Neural cell (in vitro differentiated cells): ENCODE measurements around the gene CYP27B1. TPM values are rescaled to one million over a fixed set of nuclear protein-coding genes. Genes with fewer than 3 reads are reported as not detected.

Source experiments
- H2AFZ ChIP-seq: fragments of 200-600, 300-800 bp; sonication (generic), shearing (Covaris generic); 2 replicates; pipeline ENCODE4 v1.6.0; 2014; ENCODE audit warnings: low read depth, mild to moderate bottlenecking, antibody characterized with exemption, low read length, moderate library complexity
- H3F3A ChIP-seq: fragments of 200-600 bp; shearing (Covaris generic); 2 replicates; pipeline ENCODE4 v1.6.1; 2016; ENCODE audit warnings: mild to moderate bottlenecking, moderate library complexity, mixed read lengths, antibody characterized with exemption, low read length; ENCODE audit not compliant: insufficient read depth, poor library complexity, severe bottlenecking
- H3K27ac ChIP-seq: fragments of 200-600, 300-800 bp; sonication (generic), shearing (Covaris generic); 2 replicates; pipeline ENCODE4 v1.5.1; 2014; ENCODE audit warnings: mild to moderate bottlenecking, low read length, moderate library complexity
- H3K27me3 ChIP-seq: fragments of 300-800, 200-600 bp; sonication (generic), shearing (Covaris generic); 2 replicates; pipeline ENCODE4 v1.6.0; 2014; ENCODE audit warnings: mild to moderate bottlenecking, low read depth, low read length, moderate library complexity; ENCODE audit not compliant: insufficient read depth
- H3K36me3 ChIP-seq: fragments of 300-800, 200-600 bp; sonication (generic), shearing (Covaris generic); 2 replicates; pipeline ENCODE4 v1.5.1; 2014; ENCODE audit warnings: mild to moderate bottlenecking, antibody characterized with exemption, low read length, moderate library complexity; ENCODE audit not compliant: insufficient read depth
- H3K4me2 ChIP-seq: fragments of 300-800, 200-600 bp; sonication (generic), shearing (Covaris generic); 2 replicates; pipeline ENCODE4 v1.6.0; 2014; ENCODE audit warnings: mild to moderate bottlenecking, low read length
- H3K4me3 ChIP-seq: fragments of 300-800, 200-600 bp; sonication (generic), shearing (Covaris generic); 2 replicates; pipeline ENCODE4 v1.5.1; 2014; ENCODE audit warnings: mild to moderate bottlenecking, low read length, moderate library complexity
- H3K79me2 ChIP-seq: fragments of 200-600 bp; shearing (Covaris generic); replicated peaks from 2 replicates; pipeline ENCODE4 v1.6.0; 2014; ENCODE audit warnings: mild to moderate bottlenecking, low read length, moderate library complexity; ENCODE audit not compliant: insufficient read depth
- H3K9ac ChIP-seq: fragments of 300-800, 200-600 bp; sonication (generic), shearing (Covaris generic); 2 replicates; pipeline ENCODE4 v1.6.1; 2016; ENCODE audit warnings: mild to moderate bottlenecking, low read length, mixed read lengths
- H3K9me2 ChIP-seq: fragments of 200-600 bp; shearing (Covaris generic); 2 replicates; pipeline ENCODE4 v1.6.1; 2016; ENCODE audit warnings: mild to moderate bottlenecking, low read length, mixed read lengths; ENCODE audit not compliant: insufficient read depth
- H3K9me3 ChIP-seq: fragments of 200-600, 300-800 bp; sonication (generic), shearing (Covaris generic); 2 replicates; pipeline ENCODE4 v1.6.1; 2016; ENCODE audit warnings: mild to moderate bottlenecking, mixed run types, low read length, moderate library complexity, mixed read lengths
- H4K20me1 ChIP-seq: fragments of 200-600 bp; shearing (Covaris generic); 2 replicates; pipeline ENCODE4 v1.6.1; 2016; ENCODE audit warnings: mild to moderate bottlenecking, mixed run types; ENCODE audit not compliant: insufficient read depth
- CTCF ChIP-seq: fragments of 450-650 bp; IDR thresholded peaks from 2 replicates; pipeline ENCODE4 v1.5.1; 2014; ENCODE audit warnings: antibody characterized with exemption, mild to moderate bottlenecking, moderate library complexity; ENCODE audit not compliant: poor library complexity, severe bottlenecking
- EP300 ChIP-seq: fragments of 450-650 bp; conservative IDR thresholded peaks from 2 replicates; pipeline ENCODE4 v1.6.1; 2014; ENCODE audit warnings: antibody characterized with exemption, mild to moderate bottlenecking, moderate library complexity; ENCODE audit not compliant: poor library complexity, severe bottlenecking
- EZH2 ChIP-seq: fragments of 200-600, 300-800 bp; shearing (Covaris generic), sonication (generic); IDR thresholded peaks from 2 replicates; pipeline ENCODE4 v1.6.1; 2014; ENCODE audit warnings: antibody characterized with exemption, low read length, borderline replicate concordance, mild to moderate bottlenecking; ENCODE audit not compliant: insufficient read depth, poor library complexity, severe bottlenecking
- MXI1 ChIP-seq: fragments of 450-650 bp; conservative IDR thresholded peaks from 2 replicates; pipeline ENCODE4 v1.6.1; 2014; ENCODE audit warnings: antibody characterized with exemption, mild to moderate bottlenecking; ENCODE audit not compliant: poor library complexity, severe bottlenecking
- POLR2AphosphoS5 ChIP-seq: IDR thresholded peaks from 2 replicates; pipeline ENCODE4 v1.6.1; 2012
- RAD21 ChIP-seq: fragments of 450-650 bp; conservative IDR thresholded peaks from 2 replicates; pipeline ENCODE4 v1.6.1; 2014; ENCODE audit warnings: antibody characterized with exemption, mild to moderate bottlenecking, moderate library complexity
- REST ChIP-seq: IDR thresholded peaks from 2 replicates; pipeline ENCODE4 v1.6.1; 2012; ENCODE audit warnings: borderline replicate concordance
- SMC3 ChIP-seq: fragments of 450-650 bp; conservative IDR thresholded peaks from 2 replicates; pipeline ENCODE4 v1.6.1; 2014; ENCODE audit warnings: antibody characterized with exemption, mild to moderate bottlenecking, moderate library complexity; ENCODE audit not compliant: poor library complexity
- TAF1 ChIP-seq: IDR thresholded peaks from 2 replicates; pipeline ENCODE4 v1.6.1; 2012; ENCODE audit warnings: low read depth
- polyA plus RNA-seq: library from polyadenylated mRNA; depleted of rRNA; stranded (reverse); fragments of >200 nt; gene quantifications from 2 replicates; pipeline ENCODE4 v1.2.3, GENCODE V29; 2014

The CYP27B1 gene
- polyA plus RNA-seq, 1 donor from 2014 or later, result 1.4 TPM

- Histone ChIP-seq H3K27me3 (peaks cover 15% of the 10 kb centered on the region), H3K9me3 (no peaks in the 10 kb centered on the region), H4K20me1 (no peaks in the 10 kb centered on the region), H3F3A (no peaks in the 10 kb centered on the region), H3K27ac (no peak overlapping the region), H2AFZ (no peak overlapping the region), H3K9me2 (no peaks in the 10 kb centered on the region), H3K36me3 (no peaks in the 10 kb centered on the region), H3K4me2 (no peak overlapping the region), H3K4me3 (no peak overlapping the region), H3K9ac (no peak overlapping the region), H3K79me2 (no peaks in the 10 kb centered on the region)
- TF ChIP-seq SMC3 (no peak), EZH2 (no peak), REST (no peak), POLR2AphosphoS5 (no peak), EP300 (no peak), RAD21 (no peak), CTCF (no peak), TAF1 (no peak), MXI1 (no peak)
These were observed 8.1 kb downstream of the CYP27B1 start for GRCh38 chr12:57758552-57759359.

GRCh38 chr12:57757771-57758170 lies 9.1 kb downstream of the CYP27B1 start:
- H3K4me3 ChIP-seq, result no peak overlapping the region
- no peaks in the 10 kb centered on the region for H3K9me3 ChIP-seq
- H3K4me2 ChIP-seq, result no peak overlapping the region
- H3K36me3 ChIP-seq, result no peaks in the 10 kb centered on the region
- H3K9me2 ChIP-seq, result no peaks in the 10 kb centered on the region
- H2AFZ ChIP-seq, result no peak overlapping the region
- no peaks in the 10 kb centered on the region for H3K79me2 ChIP-seq
- no peak overlapping the region for H3K27ac ChIP-seq
- no peak for TF ChIP-seq SMC3
- no peak for TF ChIP-seq POLR2AphosphoS5
- TF ChIP-seq REST, result no peak
- no peak for TF ChIP-seq CTCF
- TF ChIP-seq TAF1, result no peak
- no peak for TF ChIP-seq EZH2
- no peak for TF ChIP-seq EP300
- no peak for TF ChIP-seq RAD21
- no peak for TF ChIP-seq MXI1
- no peak overlapping the region for H3K9ac ChIP-seq
- H4K20me1 ChIP-seq, result no peaks in the 10 kb centered on the region
- H3F3A ChIP-seq, result no peaks in the 10 kb centered on the region
- peaks cover 5% of the 10 kb centered on the region for H3K27me3 ChIP-seq
